Fibroblast of pulmonary artery (primary cell): ENCODE data around the gene MCOLN1.

Source experiments
- DNase-seq: peaks from one replicate; pipeline ENCODE4 v3.0.0-alpha.2; 2010; ENCODE audit warnings: low read depth
- H3K4me3 ChIP-seq: replicated peaks from 2 replicates; pipeline ENCODE4 v1.5.1; 2011; ENCODE audit warnings: low read depth, mild to moderate bottlenecking, control low read depth, low read length, moderate library complexity
- CTCF ChIP-seq: IDR thresholded peaks from 2 replicates; pipeline ENCODE4 v1.5.1; 2011; ENCODE audit warnings: mild to moderate bottlenecking, control low read depth, low read length, inconsistent platforms; ENCODE audit errors: missing control alignments

The MCOLN1 gene

GRCh38 chr19:7507884-7508283 lies 14.5 kb upstream of the MCOLN1 start:
- peak; percentile 82 for DNase-seq
- no peak overlapping the region for H3K4me3 ChIP-seq
- TF ChIP-seq CTCF: no peak

- H3K4me3 ChIP-seq: no peak overlapping the region
Measured at GRCh38 chr19:7509625-7510024, 12.8 kb upstream of the MCOLN1 start.

GRCh38 chr19:7512400-7512851 lies 10.0 kb upstream of the MCOLN1 start:
- no peak for TF ChIP-seq CTCF
- DNase-seq: no peak
- H3K4me3 ChIP-seq: no peak overlapping the region

More at GRCh38 chr19:7509625-7510024, 12.8 kb upstream of the MCOLN1 start:
- DNase-seq: no peak
- no peak for TF ChIP-seq CTCF

- no peak overlapping the region for H3K4me3 ChIP-seq
- DNase-seq: no peak
- TF ChIP-seq CTCF: no peak
Measured at GRCh38 chr19:7513809-7514642, 8.4 kb upstream of the MCOLN1 start.

GRCh38 chr19:7515110-7515644 lies 7.2 kb upstream of the MCOLN1 start:
- peak; percentile 15 for DNase-seq
- H3K4me3 ChIP-seq: peak overlapping the region; percentile 56
- no peak for TF ChIP-seq CTCF

GRCh38 chr19:7515645-7516151 lies 6.7 kb upstream of the MCOLN1 start, which contains the start of gene ZNF358:
TSS of gene ZNF358 (plus strand) at chr19:7516103. CDS start at chr19:7519243, 3,140 bp downstream.
- TF ChIP-seq CTCF: no peak
- peak; percentile 63 for DNase-seq
- peak within 1 kb of the TSS; percentile 79 for H3K4me3 ChIP-seq
